Activated naive CD4-positive, alpha-beta T cell treated with Interleukin-2 at 50 U/mL for 16 hours (primary cell): ENCODE measurements around the gene KIFC3.
"Not testable (repeated sequence)": the region's sequence is repeated elsewhere in the genome, so short reads cannot be mapped to it uniquely, and the experiment has no call there.

Experiments
- DNase-seq: peaks from one replicate; pipeline ENCODE4 v3.0.0-alpha.2; 2020

KIFC3 gene

GRCh38 chr16:57736419-57737351, 65.6 kb downstream of the KIFC3 start:
- DNase-seq = peak; percentile 55

- peak; percentile 8 for DNase-seq
Measured at GRCh38 chr16:57735755-57736418, 66.4 kb downstream of the KIFC3 start, which contains the start of gene KATNB1. Gene KATNB1 (plus strand): TSS chr16:57735770. CDS start chr16:57737244, 1,474 bp downstream.

GRCh38 chr16:57734925-57735754, 67.2 kb downstream of the KIFC3 start:
- peak; percentile 98 for DNase-seq

- no peak for DNase-seq
Measured at GRCh38 chr16:57734308-57734924, 67.9 kb downstream of the KIFC3 start.

- no peak for DNase-seq
Measured at GRCh38 chr16:57732714-57733113, 69.6 kb downstream of the KIFC3 start.

GRCh38 chr16:57732037-57732436, 70.3 kb downstream of the KIFC3 start:
- no peak for DNase-seq

GRCh38 chr16:57730771-57731730, 71.2 kb downstream of the KIFC3 start:
- DNase-seq = no peak

- not testable (repeated sequence) for DNase-seq
Measured at GRCh38 chr16:57729852-57730251, 72.4 kb downstream of the KIFC3 start.

- no peak for DNase-seq
Measured at GRCh38 chr16:57729182-57729484, 73.2 kb downstream of the KIFC3 start.

- DNase-seq = peak; percentile 26
Measured at GRCh38 chr16:57728336-57729181, 73.7 kb downstream of the KIFC3 start.

GRCh38 chr16:57727610-57728009, 74.7 kb downstream of the KIFC3 start:
- DNase-seq = no peak

GRCh38 chr16:57726433-57726947, 75.8 kb downstream of the KIFC3 start:
- DNase-seq = no peak

- DNase-seq = no peak
Measured at GRCh38 chr16:57725976-57726375, 76.3 kb downstream of the KIFC3 start.

GRCh38 chr16:57725554-57725953, 76.7 kb downstream of the KIFC3 start:
- DNase-seq = no peak

- peak; percentile 6 for DNase-seq
Measured at GRCh38 chr16:57725151-57725550, 77.1 kb downstream of the KIFC3 start.

- DNase-seq = no peak
Measured at GRCh38 chr16:57724531-57724930, 77.8 kb downstream of the KIFC3 start.

GRCh38 chr16:57723170-57723569, 79.1 kb downstream of the KIFC3 start:
- DNase-seq = no peak

- no peak for DNase-seq
Measured at GRCh38 chr16:57722651-57723050, 79.6 kb downstream of the KIFC3 start.

- no peak for DNase-seq
Measured at GRCh38 chr16:57722210-57722499, 80.1 kb downstream of the KIFC3 start.

- no peak for DNase-seq
Measured at GRCh38 chr16:57721356-57722209, 80.7 kb downstream of the KIFC3 start.
